Measurements from ENCODE around the gene CYP4F2. TPM values are rescaled to one million over a fixed set of nuclear protein-coding genes. Genes with fewer than 3 reads are reported as not detected.

CYP4F2 gene
- total and polyA plus RNA-seq, 10 of the 15 experiments (the other 5 are each of a cell fraction or from before 2014, with no cell fraction given): 0.08 to 3.5 (median 0.63) TPM

DNA sequence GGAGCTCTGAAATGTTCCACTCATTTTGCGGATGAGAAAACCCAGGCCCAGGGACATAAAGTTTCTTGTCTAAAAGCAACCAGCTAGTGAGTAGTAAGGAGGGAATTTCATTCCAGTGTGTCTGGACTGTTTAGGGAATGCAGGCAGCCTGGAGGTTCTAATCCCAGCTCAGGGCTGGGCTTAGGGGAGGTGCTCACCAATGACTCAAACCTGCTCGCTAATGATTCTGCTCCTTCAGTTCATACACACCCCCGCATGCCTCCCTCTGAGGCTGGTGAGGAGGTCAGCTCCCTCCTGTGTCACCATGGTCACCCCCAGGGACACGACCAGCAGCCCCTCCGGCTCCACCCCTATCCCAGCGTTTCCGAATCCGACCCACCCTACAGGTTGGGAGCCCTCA lies 34.6 kb downstream of the CYP4F2 start:
- no peak for FAIRE-seq
- SMC1A ChIA-PET (ENCODE audit: uncharacterized antibody, unreplicated experiment): no interaction called here
- 49% methylated on average over 7 of the region's 8 CpGs for WGBS (ENCODE audit: insufficient coverage, insufficient replicate concordance, low lambda C conversion rate, missing lambda C conversion rate)

DNA sequence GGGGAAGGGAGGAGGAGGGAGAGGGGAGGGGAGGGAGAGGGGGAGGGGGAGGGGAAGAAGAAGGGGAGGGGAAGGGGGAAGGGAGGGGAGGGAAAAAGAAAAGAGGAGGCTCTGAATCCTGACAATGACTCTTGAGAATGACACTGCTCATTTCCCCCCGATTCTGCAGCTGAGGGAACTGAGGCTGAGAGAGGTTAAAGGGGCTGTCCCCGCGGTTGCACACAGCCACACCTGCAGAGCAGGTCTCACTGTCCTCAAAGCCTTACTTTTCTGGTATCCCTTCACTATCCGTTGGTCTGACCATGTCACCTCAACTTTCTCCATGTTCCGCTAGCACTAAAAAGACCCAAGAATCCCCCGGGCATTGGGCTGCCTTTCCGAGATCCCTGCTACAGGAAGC lies 35.4 kb downstream of the CYP4F2 start:
- no peak overlapping the region for H2AFZ ChIP-seq (ENCODE audit: control insufficient read depth, low read depth, low read length)
- ChIA-PET RAD21 (ENCODE audit: unreplicated experiment) (no interaction called here), POLR2A (no interaction called here), CTCF (no interaction called here), SMC1A (ENCODE audit: uncharacterized antibody, unreplicated experiment) (no interaction called here)
- TF ChIP-seq ZNF217 (IDR thresholded peaks at IDR 0.05) (no peak), KLF5 (IDR thresholded peaks at IDR 0.05; ENCODE audit: partially characterized antibody) (no peak), MYC (IDR thresholded peaks at IDR 0.05; ENCODE audit: insufficient read depth, insufficient read length, insufficient replicate concordance, low read length, severe bottlenecking) (no peak), YY1 (IDR thresholded peaks at IDR 0.05; ENCODE audit: low read depth, low read length) (no peak), NR2C1 (IDR thresholded peaks at IDR 0.05) (no peak), FOS (IDR thresholded peaks at IDR 0.05; ENCODE audit: borderline replicate concordance, extremely low read depth, insufficient read length) (no peak)
- TF ChIP-seq, protein P1, sequence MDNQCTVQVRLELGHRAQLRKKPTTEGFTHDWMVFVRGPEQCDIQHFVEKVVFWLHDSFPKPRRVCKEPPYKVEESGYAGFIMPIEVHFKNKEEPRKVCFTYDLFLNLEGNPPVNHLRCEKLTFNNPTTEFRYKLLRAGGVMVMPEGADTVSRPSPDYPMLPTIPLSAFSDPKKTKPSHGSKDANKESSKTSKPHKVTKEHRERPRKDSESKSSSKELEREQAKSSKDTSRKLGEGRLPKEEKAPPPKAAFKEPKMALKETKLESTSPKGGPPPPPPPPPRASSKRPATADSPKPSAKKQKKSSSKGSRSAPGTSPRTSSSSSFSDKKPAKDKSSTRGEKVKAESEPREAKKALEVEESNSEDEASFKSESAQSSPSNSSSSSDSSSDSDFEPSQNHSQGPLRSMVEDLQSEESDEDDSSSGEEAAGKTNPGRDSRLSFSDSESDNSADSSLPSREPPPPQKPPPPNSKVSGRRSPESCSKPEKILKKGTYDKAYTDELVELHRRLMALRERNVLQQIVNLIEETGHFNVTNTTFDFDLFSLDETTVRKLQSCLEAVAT (IDR thresholded peaks at IDR 0.05): no peak
- TF ChIP-seq, protein P2, sequence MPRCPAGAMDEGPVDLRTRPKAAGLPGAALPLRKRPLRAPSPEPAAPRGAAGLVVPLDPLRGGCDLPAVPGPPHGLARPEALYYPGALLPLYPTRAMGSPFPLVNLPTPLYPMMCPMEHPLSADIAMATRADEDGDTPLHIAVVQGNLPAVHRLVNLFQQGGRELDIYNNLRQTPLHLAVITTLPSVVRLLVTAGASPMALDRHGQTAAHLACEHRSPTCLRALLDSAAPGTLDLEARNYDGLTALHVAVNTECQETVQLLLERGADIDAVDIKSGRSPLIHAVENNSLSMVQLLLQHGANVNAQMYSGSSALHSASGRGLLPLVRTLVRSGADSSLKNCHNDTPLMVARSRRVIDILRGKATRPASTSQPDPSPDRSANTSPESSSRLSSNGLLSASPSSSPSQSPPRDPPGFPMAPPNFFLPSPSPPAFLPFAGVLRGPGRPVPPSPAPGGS (IDR thresholded peaks at IDR 0.05; ENCODE audit: borderline replicate concordance, insufficient read depth, low read depth, low read length, poor library complexity, severe bottlenecking): no peak
- H3K4me2 ChIP-seq (ENCODE audit: control insufficient read depth, insufficient read depth): no peak overlapping the region
- H3K27me3 ChIP-seq (replicated peaks in 1 of 2; ENCODE audit: control insufficient read depth in 2 of 2, insufficient read depth in 2 of 2, low read length in 1 of 2): no peaks in the 10 kb centered on the region
- no peaks in the 10 kb centered on the region for H3K79me2 ChIP-seq (ENCODE audit: control insufficient read depth, insufficient read depth, low read length)
- H3K4me3 ChIP-seq: no peak overlapping the region
- intact Hi-C loops (cut with micrococcal nuclease; ENCODE audit: unreplicated experiment) (no loop called here), in situ Hi-C loops (cut with MboI) (no loop called here)
- no peaks in the 10 kb centered on the region for H3K36me3 ChIP-seq (ENCODE audit: control insufficient read depth in 2 of 2, insufficient read depth in 2 of 2, low read length in 1 of 2)
- H3K27ac ChIP-seq (ENCODE audit: control insufficient read depth, insufficient read depth): no peak overlapping the region
- no peaks in the 10 kb centered on the region for H4K20me1 ChIP-seq (ENCODE audit: control insufficient read depth, insufficient read depth)
- no peaks in the 10 kb centered on the region for H3K9me3 ChIP-seq (replicated peaks; ENCODE audit: control insufficient read depth, insufficient read depth, low read length)
- no peak for FAIRE-seq
- WGBS (ENCODE audit: insufficient coverage, insufficient replicate concordance, low lambda C conversion rate, missing lambda C conversion rate): 6% methylated on average over 7 of the region's 7 CpGs
- BruUV-seq (replicated peaks): no TSS peak
- no peak for ATAC-seq
- no peak overlapping the region for H3K9ac ChIP-seq (ENCODE audit: control insufficient read depth, insufficient read depth, low read length)
- no peaks in the 10 kb centered on the region for H3K4me1 ChIP-seq (ENCODE audit: control insufficient read depth, insufficient read depth, low read length)
- DNase-seq (ENCODE audit: low read depth, low spot score): no peak

More for the DNA sequence above, 34.6 kb downstream of the CYP4F2 start:
- Histone ChIP-seq H3K27me3 (replicated peaks in 1 of 2; ENCODE audit: control insufficient read depth in 2 of 2, insufficient read depth in 2 of 2, low read length in 1 of 2) (no peaks in the 10 kb centered on the region), H3K4me2 (ENCODE audit: control insufficient read depth, insufficient read depth) (no peak overlapping the region), H4K20me1 (ENCODE audit: control insufficient read depth, insufficient read depth) (no peaks in the 10 kb centered on the region), H3K9ac (ENCODE audit: control insufficient read depth, insufficient read depth, low read length) (no peak overlapping the region), H3K9me3 (replicated peaks; ENCODE audit: control insufficient read depth, insufficient read depth, low read length) (no peaks in the 10 kb centered on the region), H3K36me3 (ENCODE audit: control insufficient read depth in 2 of 2, insufficient read depth in 2 of 2, low read length in 1 of 2) (no peaks in the 10 kb centered on the region), H3K79me2 (ENCODE audit: control insufficient read depth, insufficient read depth, low read length) (no peaks in the 10 kb centered on the region), H2AFZ (ENCODE audit: control insufficient read depth, low read depth, low read length) (no peak overlapping the region), H3K27ac (ENCODE audit: control insufficient read depth, insufficient read depth) (no peak overlapping the region), H3K4me1 (ENCODE audit: control insufficient read depth, insufficient read depth, low read length) (no peaks in the 10 kb centered on the region), H3K4me3 (no peak overlapping the region)
- ATAC-seq (no peak), DNase-seq (ENCODE audit: low read depth, low spot score) (no peak)
- RAD21 ChIA-PET (ENCODE audit: unreplicated experiment): no interaction called here
- intact Hi-C loops (cut with micrococcal nuclease; ENCODE audit: unreplicated experiment) (no loop called here), in situ Hi-C loops (cut with MboI) (no loop called here)
- BruUV-seq (replicated peaks): no TSS peak
- CTCF ChIA-PET: no interaction called here
- POLR2A ChIA-PET: no interaction called here
- TF ChIP-seq ZBED1 (IDR thresholded peaks at IDR 0.05; ENCODE audit: borderline replicate concordance) (no peak), CBX5 (IDR thresholded peaks at IDR 0.05; ENCODE audit: low read depth) (no peak), IKZF1 (conservative IDR thresholded peaks at IDR 0.05) (no peak), RUNX3 (IDR thresholded peaks at IDR 0.05; ENCODE audit: low read length) (no peak)
- TF ChIP-seq, protein P3, sequence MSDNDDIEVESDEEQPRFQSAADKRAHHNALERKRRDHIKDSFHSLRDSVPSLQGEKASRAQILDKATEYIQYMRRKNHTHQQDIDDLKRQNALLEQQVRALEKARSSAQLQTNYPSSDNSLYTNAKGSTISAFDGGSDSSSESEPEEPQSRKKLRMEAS (IDR thresholded peaks at IDR 0.05; ENCODE audit: low read depth, low read length): no peak

All from GM12878 (cell line).